ENCODE data around the gene DOC2B. TPM values are rescaled to one million over a fixed set of nuclear protein-coding genes. Genes with fewer than 3 reads are reported as not detected.
"Not testable (repeated sequence)": the region's sequence is repeated elsewhere in the genome, so short reads cannot be mapped to it uniquely, and the experiment has no call there.

DOC2B gene
- polyA plus RNA-seq, 1 donor (not counting 4 experiments of a cell fraction or from before 2014, with no cell fraction given), result not detected

- no peaks in the 10 kb centered on the region for H4K20me1 ChIP-seq (ENCODE audit: control insufficient read depth, extremely low read depth, insufficient read depth, low read length)
- no peak overlapping the region for H2AFZ ChIP-seq (ENCODE audit: control insufficient read depth, low read length)
- no peak overlapping the region for H3K4me3 ChIP-seq (ENCODE audit: control insufficient read depth in 2 of 3, extremely low read depth in 1 of 3, insufficient read depth in 2 of 3, low read depth in 1 of 3, low read length in 3 of 3)
- DNase-seq (ENCODE audit: low read depth, low spot score) (no peak), FAIRE-seq (no peak)
- H3K27me3 ChIP-seq (ENCODE audit: control insufficient read depth, extremely low read depth, insufficient read depth, low read length), result peaks cover 11% of the 10 kb centered on the region
- no peaks in the 10 kb centered on the region for H3K9me1 ChIP-seq (ENCODE audit: control insufficient read depth, extremely low read depth, insufficient read depth, low read length)
- no peaks in the 10 kb centered on the region for H3K79me2 ChIP-seq (ENCODE audit: control insufficient read depth, insufficient read depth, low read length)
- no peak overlapping the region for H3K4me2 ChIP-seq (ENCODE audit: control insufficient read depth, extremely low read depth, insufficient read depth, low read depth, low read length)
- no peaks in the 10 kb centered on the region for H3K36me3 ChIP-seq (ENCODE audit: control insufficient read depth in 2 of 2, extremely low read depth in 1 of 2, insufficient read depth in 2 of 2, low read length in 2 of 2)
- no peaks in the 10 kb centered on the region for H3K9me3 ChIP-seq (ENCODE audit: control insufficient read depth, low read depth, low read length)
- dilution Hi-C loops (cut with MboI; ENCODE audit: extremely low pct_ligation_motif_present, low sequenced_read_pairs), result no loop called here
- TF ChIP-seq CTCF (optimal IDR thresholded peaks at IDR 0.05 in 1 of 3, IDR thresholded peaks at IDR 0.05 in 1 of 3, conservative IDR thresholded peaks at IDR 0.05 in 1 of 3; ENCODE audit: extremely low read depth in 1 of 3, insufficient read depth in 2 of 3, low read length in 3 of 3), result no peak
- TF ChIP-seq EZH2 (IDR thresholded peaks at IDR 0.05; ENCODE audit: low read length), result no peak
- no peak overlapping the region for H3K9ac ChIP-seq (ENCODE audit: control insufficient read depth, extremely low read depth, insufficient read depth, low read length)
- H3K27ac ChIP-seq (ENCODE audit: control insufficient read depth, insufficient read depth, low read length), result no peak overlapping the region
- peaks cover 4% of the 10 kb centered on the region for H3K4me1 ChIP-seq (ENCODE audit: control insufficient read depth, extremely low read depth, insufficient read depth, low read length)
Observed at GRCh38 chr17:199191-199604, 17.7 kb upstream of the DOC2B start.

- peaks cover 11% of the 10 kb centered on the region for H3K27me3 ChIP-seq (ENCODE audit: control insufficient read depth, extremely low read depth, insufficient read depth, low read length)
- dilution Hi-C loops (cut with MboI; ENCODE audit: extremely low pct_ligation_motif_present, low sequenced_read_pairs), result not testable (repeated sequence)
Observed at GRCh38 chr17:198225-198624, 16.8 kb upstream of the DOC2B start.

GRCh38 chr17:197352-197751 lies 15.9 kb upstream of the DOC2B start:
- peaks cover 4% of the 10 kb centered on the region for H3K4me1 ChIP-seq (ENCODE audit: control insufficient read depth, extremely low read depth, insufficient read depth, low read length)
- TF ChIP-seq CTCF (optimal IDR thresholded peaks at IDR 0.05 in 1 of 3, IDR thresholded peaks at IDR 0.05 in 1 of 3, conservative IDR thresholded peaks at IDR 0.05 in 1 of 3; ENCODE audit: extremely low read depth in 1 of 3, insufficient read depth in 2 of 3, low read length in 3 of 3) (no peak), EZH2 (IDR thresholded peaks at IDR 0.05; ENCODE audit: low read length) (no peak)
- no peaks in the 10 kb centered on the region for H3K36me3 ChIP-seq (ENCODE audit: control insufficient read depth in 2 of 2, extremely low read depth in 1 of 2, insufficient read depth in 2 of 2, low read length in 2 of 2)
- H3K27ac ChIP-seq (ENCODE audit: control insufficient read depth, insufficient read depth, low read length), result no peak overlapping the region
- no peak overlapping the region for H3K9ac ChIP-seq (ENCODE audit: control insufficient read depth, extremely low read depth, insufficient read depth, low read length)
- H3K9me1 ChIP-seq (ENCODE audit: control insufficient read depth, extremely low read depth, insufficient read depth, low read length), result no peaks in the 10 kb centered on the region
- no peaks in the 10 kb centered on the region for H3K79me2 ChIP-seq (ENCODE audit: control insufficient read depth, insufficient read depth, low read length)
- H3K4me2 ChIP-seq (ENCODE audit: control insufficient read depth, extremely low read depth, insufficient read depth, low read depth, low read length), result no peak overlapping the region
- H3K27me3 ChIP-seq (ENCODE audit: control insufficient read depth, extremely low read depth, insufficient read depth, low read length), result peaks cover 11% of the 10 kb centered on the region
- H4K20me1 ChIP-seq (ENCODE audit: control insufficient read depth, extremely low read depth, insufficient read depth, low read length), result no peaks in the 10 kb centered on the region
- H3K9me3 ChIP-seq (ENCODE audit: control insufficient read depth, low read depth, low read length), result no peaks in the 10 kb centered on the region
- no peak overlapping the region for H2AFZ ChIP-seq (ENCODE audit: control insufficient read depth, low read length)
- FAIRE-seq (no peak), DNase-seq (ENCODE audit: low read depth, low spot score) (no peak)
- no peak overlapping the region for H3K4me3 ChIP-seq (ENCODE audit: control insufficient read depth in 2 of 3, extremely low read depth in 1 of 3, insufficient read depth in 2 of 3, low read depth in 1 of 3, low read length in 3 of 3)
- dilution Hi-C loops (cut with MboI; ENCODE audit: extremely low pct_ligation_motif_present, low sequenced_read_pairs), result no loop called here

More at GRCh38 chr17:198225-198624, 16.8 kb upstream of the DOC2B start:
- H3K4me2 ChIP-seq (ENCODE audit: control insufficient read depth, extremely low read depth, insufficient read depth, low read depth, low read length); H3K9me1 ChIP-seq (ENCODE audit: control insufficient read depth, extremely low read depth, insufficient read depth, low read length); H3K79me2 ChIP-seq (ENCODE audit: control insufficient read depth, insufficient read depth, low read length); H3K4me3 ChIP-seq (ENCODE audit: control insufficient read depth in 2 of 3, extremely low read depth in 1 of 3, insufficient read depth in 2 of 3, low read depth in 1 of 3, low read length in 3 of 3); DNase-seq (ENCODE audit: low read depth, low spot score); H3K36me3 ChIP-seq (ENCODE audit: control insufficient read depth in 2 of 2, extremely low read depth in 1 of 2, insufficient read depth in 2 of 2, low read length in 2 of 2); H3K27ac ChIP-seq (ENCODE audit: control insufficient read depth, insufficient read depth, low read length); FAIRE-seq; H3K4me1 ChIP-seq (ENCODE audit: control insufficient read depth, extremely low read depth, insufficient read depth, low read length); H2AFZ ChIP-seq (ENCODE audit: control insufficient read depth, low read length); H3K9ac ChIP-seq (ENCODE audit: control insufficient read depth, extremely low read depth, insufficient read depth, low read length); H4K20me1 ChIP-seq (ENCODE audit: control insufficient read depth, extremely low read depth, insufficient read depth, low read length); H3K9me3 ChIP-seq (ENCODE audit: control insufficient read depth, low read depth, low read length): not testable (repeated sequence)
